SK-N-SH (cell line): ENCODE data around the gene ITPRID1. TPM values are rescaled to one million over a fixed set of nuclear protein-coding genes. Genes with fewer than 3 reads are reported as not detected.

ENCODE experiments used
- CTCF ChIA-PET: fragments of 300-600, 350-600 bp; formaldehyde crosslinking; extraction: SDS; loops from one replicate; lab custom pipeline; 2021; lab: Yijun Ruan, JAX
- POLR2A ChIA-PET: fragments of 350-600 bp; sonication (Branson Sonifier 250); formaldehyde crosslinking; extraction: SDS; loops from one replicate; lab custom pipeline; 2020; ENCODE audit warnings: antibody characterized with exemption, inconsistent platforms; lab: Yijun Ruan, JAX
- DNase-seq: peaks from one replicate; pipeline ENCODE4 v3.0.0; 2012
- H2AFZ ChIP-seq: fragments of 200-600 bp; sonication (generic); 2 replicates; pipeline ENCODE4 v1.8.1; 2016; ENCODE audit warnings: antibody characterized with exemption, mild to moderate bottlenecking, low read depth
- H3F3A ChIP-seq: fragments of 200-600 bp; sonication (generic); replicated peaks from 2 replicates; pipeline ENCODE3; 2016; ENCODE audit warnings: antibody characterized with exemption, mild to moderate bottlenecking; ENCODE audit not compliant: insufficient read depth
- H3K27ac ChIP-seq, 2 experiments: fragments of 200-500 bp in 1 of 2; fragments of 200-600 bp in 1 of 2; sonication (Bioruptor generic) in 1 of 2; sonication (generic), shearing (Covaris generic) in 1 of 2; 2 replicates each; pipeline versions ENCODE4 v1.5.1 to v1.6.1; 2014 to 2016; ENCODE audit warnings: low read depth in 2 of 2, inconsistent platforms in 1 of 2, low read length in 1 of 2, mild to moderate bottlenecking in 1 of 2, mixed read lengths in 1 of 2
- H3K27me3 ChIP-seq: fragments of 200-600 bp; sonication (generic), shearing (Covaris generic); 2 replicates; pipeline ENCODE4 v1.6.1; 2016; ENCODE audit warnings: mixed run types; ENCODE audit not compliant: insufficient read depth
- H3K36me3 ChIP-seq, 2 experiments: fragments of 200-500 bp in 1 of 2; fragments of 200-600 bp in 1 of 2; sonication (Bioruptor generic) in 1 of 2; sonication (generic) in 1 of 2; replicated peaks in 1 of 2; 2 replicates each; pipeline versions ENCODE3 to v1.5.1; 2014 to 2016; ENCODE audit warnings: low read length in 1 of 2, mild to moderate bottlenecking in 1 of 2; ENCODE audit not compliant: insufficient read depth in 2 of 2, control insufficient read depth in 1 of 2
- H3K4me1 ChIP-seq, 2 experiments: fragments of 200-500 bp in 1 of 2; fragments of 200-600 bp in 1 of 2; sonication (Bioruptor generic) in 1 of 2; sonication (generic), shearing (Covaris generic) in 1 of 2; 2 replicates each; pipeline versions ENCODE4 v1.5.1 to v1.6.1; 2014 to 2016; ENCODE audit warnings: low read depth in 1 of 2, low read length in 1 of 2, mixed run types in 1 of 2; ENCODE audit not compliant: insufficient read depth in 2 of 2, control insufficient read depth in 1 of 2
- H3K4me2 ChIP-seq: fragments of 200-600 bp; sonication (generic), shearing (Covaris generic); 2 replicates; pipeline ENCODE4 v1.6.1; 2017; ENCODE audit warnings: mixed run types
- H3K4me3 ChIP-seq, 2 experiments: fragments of 200-500 bp in 1 of 2; fragments of 200-600 bp in 1 of 2; sonication (Bioruptor generic) in 1 of 2; sonication (generic), shearing (Covaris generic) in 1 of 2; 2 replicates each; pipeline versions ENCODE4 v1.5.1 to v1.8.1; 2014 to 2016; ENCODE audit warnings: low read depth in 2 of 2, inconsistent platforms in 1 of 2, low read length in 1 of 2, mild to moderate bottlenecking in 1 of 2, mixed read lengths in 1 of 2, moderate library complexity in 1 of 2
- H3K79me2 ChIP-seq: fragments of 200-600 bp; sonication (generic); 2 replicates; pipeline ENCODE4 v1.8.1; 2017; ENCODE audit warnings: mild to moderate bottlenecking; ENCODE audit not compliant: insufficient read depth
- H3K9ac ChIP-seq: fragments of 200-600 bp; sonication (generic); 2 replicates; pipeline ENCODE4 v1.6.1; 2017; ENCODE audit warnings: mixed run types
- H3K9me2 ChIP-seq: fragments of 200-600 bp; sonication (generic); 2 replicates; pipeline ENCODE4 v1.6.1; 2017; ENCODE audit warnings: mixed run types
- H3K9me3 ChIP-seq: fragments of 200-600 bp; sonication (generic); 2 replicates; pipeline ENCODE4 v1.6.1; 2017; ENCODE audit warnings: mixed run types, mild to moderate bottlenecking, moderate library complexity
- H4K20me1 ChIP-seq: fragments of 200-600 bp; sonication (generic); 2 replicates; pipeline ENCODE4 v1.6.1; 2017; ENCODE audit warnings: mild to moderate bottlenecking, mixed run types; ENCODE audit not compliant: insufficient read depth
- CHD2 ChIP-seq: fragments of 150-350 bp; IDR thresholded peaks from 2 replicates; pipeline ENCODE4 v1.6.1; 2018; ENCODE audit warnings: low read length; ENCODE audit not compliant: partially characterized antibody
- CTCF ChIP-seq: fragments of 200-600 bp; sonication (generic); IDR thresholded peaks from 2 replicates; pipeline ENCODE4 v1.6.1; 2017; ENCODE audit warnings: antibody characterized with exemption, mild to moderate bottlenecking, moderate library complexity
- ELF1 ChIP-seq: IDR thresholded peaks from 2 replicates; pipeline ENCODE4 v1.4.0; 2012
- EZH2phosphoT487 ChIP-seq: fragments of 200-600 bp; sonication (generic); IDR thresholded peaks from 2 replicates; pipeline ENCODE4 v1.6.1; 2017; ENCODE audit warnings: low read depth, mixed run types, mild to moderate bottlenecking, antibody characterized with exemption, moderate library complexity, borderline replicate concordance
- FOXJ3 ChIP-seq: sonication (generic); formaldehyde crosslinking; IDR thresholded peaks from 2 replicates; pipeline ENCODE4 v1.5.1; 2020; ENCODE audit warnings: mild to moderate bottlenecking, missing genetic modification reagents
- FOXM1 ChIP-seq: IDR thresholded peaks from 2 replicates; pipeline ENCODE4 v1.4.0; 2012; ENCODE audit warnings: low read depth, mild to moderate bottlenecking
- GABPA ChIP-seq: IDR thresholded peaks from 2 replicates; pipeline ENCODE4 v1.4.0; 2012; ENCODE audit warnings: low read depth, mild to moderate bottlenecking
- GATA2 ChIP-seq: sonication (generic); formaldehyde crosslinking; IDR thresholded peaks from 2 replicates; pipeline ENCODE4 v1.5.0; 2020; ENCODE audit warnings: mild to moderate bottlenecking, missing genetic modification reagents
- MAX ChIP-seq: IDR thresholded peaks from 2 replicates; pipeline ENCODE4 v1.4.0; 2012; ENCODE audit warnings: low read depth
- NFIC ChIP-seq: IDR thresholded peaks from 2 replicates; pipeline ENCODE4 v1.4.0; 2012; ENCODE audit warnings: borderline replicate concordance
- RFX5 ChIP-seq: IDR thresholded peaks from 2 replicates; pipeline ENCODE4 v1.6.1; 2012; ENCODE audit warnings: mild to moderate bottlenecking, improper control_type of control experiment, low read length
- RXRA ChIP-seq: IDR thresholded peaks from 2 replicates; pipeline ENCODE4 v1.4.0; 2012; ENCODE audit warnings: low read depth, mild to moderate bottlenecking, borderline replicate concordance
- SIN3A ChIP-seq: IDR thresholded peaks from 2 replicates; pipeline ENCODE4 v1.6.1; 2012; ENCODE audit warnings: low read depth, mild to moderate bottlenecking, low read length, moderate library complexity, borderline replicate concordance
- SMC3 ChIP-seq: IDR thresholded peaks from 2 replicates; pipeline ENCODE4 v1.6.1; 2012; ENCODE audit warnings: low read depth, low read length, improper control_type of control experiment
- TAF1 ChIP-seq: IDR thresholded peaks from 2 replicates; pipeline ENCODE4 v1.6.1; 2012; ENCODE audit warnings: low read depth, mild to moderate bottlenecking, low read length, moderate library complexity, borderline replicate concordance
- TCF12 ChIP-seq: IDR thresholded peaks from 2 replicates; pipeline ENCODE4 v1.4.0; 2012
- TEAD4 ChIP-seq: IDR thresholded peaks from 2 replicates; pipeline ENCODE4 v1.4.0; 2012; ENCODE audit warnings: mild to moderate bottlenecking, borderline replicate concordance; ENCODE audit not compliant: insufficient read depth
- USF1 ChIP-seq: IDR thresholded peaks from 2 replicates; pipeline ENCODE4 v1.4.0; 2012; ENCODE audit warnings: low read depth, borderline replicate concordance
- YY1 ChIP-seq: IDR thresholded peaks from 2 replicates; pipeline ENCODE4 v1.4.0; 2012; ENCODE audit warnings: low read depth, mild to moderate bottlenecking
- ZBTB33 ChIP-seq: IDR thresholded peaks from 2 replicates; pipeline ENCODE4 v1.4.0; 2012; ENCODE audit warnings: low read depth, borderline replicate concordance
- WGBS: methylation state at CpG from one replicate; pipeline ENCODE4 v1.1.6; 2017; ENCODE audit warnings: low lambda C conversion rate; 5-methylcytosine and 5-hydroxymethylcytosine counted together
- polyA plus RNA-seq, 3 experiments: library from polyadenylated mRNA; depleted of rRNA; stranded (reverse); fragments of >200 nt; gene quantifications; 2 replicates each; pipeline ENCODE4 v1.2.3, GENCODE V29; 2012

ITPRID1 gene
- polyA plus RNA-seq, 1 of the 3 experiments (the other 2 are of a cell fraction): not detected

- H3K4me2 ChIP-seq: no peak overlapping the region
- H3K79me2 ChIP-seq: no peaks in the 10 kb centered on the region
- no peaks in the 10 kb centered on the region for H3K9me2 ChIP-seq
- H3K4me1 ChIP-seq: no peaks in the 10 kb centered on the region
- H3K36me3 ChIP-seq: no peaks in the 10 kb centered on the region
- H3K27ac ChIP-seq: no peak overlapping the region
- no peak overlapping the region for H2AFZ ChIP-seq
- H3F3A ChIP-seq: no peaks in the 10 kb centered on the region
- no peaks in the 10 kb centered on the region for H4K20me1 ChIP-seq
- no peaks in the 10 kb centered on the region; the same call in 1 of the 2 replicates for H3K27me3 ChIP-seq
- no peak for TF ChIP-seq CHD2
- TF ChIP-seq NFIC: no peak
- TF ChIP-seq SIN3A: no peak
- TF ChIP-seq GATA2 (CRISPR knock-in tag): no peak
- TF ChIP-seq TAF1: no peak
- no peak for TF ChIP-seq EZH2phosphoT487
- no peak for TF ChIP-seq FOXM1
- no peak for TF ChIP-seq TEAD4
- TF ChIP-seq ELF1: no peak
- TF ChIP-seq MAX: no peak
- TF ChIP-seq FOXJ3 (CRISPR knock-in tag): no peak
- no peak for TF ChIP-seq GABPA
- TF ChIP-seq CTCF: no peak
- H3K9ac ChIP-seq: no peak overlapping the region
- POLR2A ChIA-PET: no interaction called here
- CTCF ChIA-PET: no interaction called here
- H3K9me3 ChIP-seq: no peaks in the 10 kb centered on the region
- H3K4me3 ChIP-seq: no peak overlapping the region
- no peak for DNase-seq
These were observed 138.1 kb downstream of the ITPRID1 start for GRCh38 chr7:31652063-31652326.

GRCh38 chr7:31663072-31663471 is 149.2 kb downstream of the ITPRID1 start:
- Histone ChIP-seq H3K9ac (no peak overlapping the region), H3K9me3 (no peaks in the 10 kb centered on the region), H2AFZ (no peak overlapping the region)
- TF ChIP-seq SIN3A (no peak), RFX5 (no peak), TCF12 (no peak), ZBTB33 (no peak), SMC3 (no peak), CHD2 (no peak), RXRA (no peak), MAX (no peak), YY1 (no peak), FOXJ3 (CRISPR knock-in tag) (no peak), TAF1 (no peak), USF1 (no peak), TEAD4 (no peak), ELF1 (no peak)
- TF ChIP-seq, all 33 proteins: peak for 0
- no peak for DNase-seq
- H3K36me3 ChIP-seq: no peaks in the 10 kb centered on the region
- no peak overlapping the region for H3K4me3 ChIP-seq
- no peaks in the 10 kb centered on the region for H3K79me2 ChIP-seq
- ChIA-PET POLR2A (no interaction called here), CTCF (interaction anchor here (1.3 kb wide), 1 partner anchor 18 kb away, joined by 3 read pairs; no protein-coding TSS in a partner anchor)
- no peaks in the 10 kb centered on the region for H4K20me1 ChIP-seq
- peaks cover 8% of the 10 kb centered on the region for H3K27me3 ChIP-seq
- no peak overlapping the region for H3K4me2 ChIP-seq
- no peaks in the 10 kb centered on the region for H3K9me2 ChIP-seq
- no peaks in the 10 kb centered on the region for H3K4me1 ChIP-seq
- no peaks in the 10 kb centered on the region for H3F3A ChIP-seq
- 21% methylated on average over 5 of the region's 5 CpGs for WGBS
- H3K27ac ChIP-seq: no peak overlapping the region
